ENCODE results near the gene TLR6.

The TLR6 gene

DNA sequence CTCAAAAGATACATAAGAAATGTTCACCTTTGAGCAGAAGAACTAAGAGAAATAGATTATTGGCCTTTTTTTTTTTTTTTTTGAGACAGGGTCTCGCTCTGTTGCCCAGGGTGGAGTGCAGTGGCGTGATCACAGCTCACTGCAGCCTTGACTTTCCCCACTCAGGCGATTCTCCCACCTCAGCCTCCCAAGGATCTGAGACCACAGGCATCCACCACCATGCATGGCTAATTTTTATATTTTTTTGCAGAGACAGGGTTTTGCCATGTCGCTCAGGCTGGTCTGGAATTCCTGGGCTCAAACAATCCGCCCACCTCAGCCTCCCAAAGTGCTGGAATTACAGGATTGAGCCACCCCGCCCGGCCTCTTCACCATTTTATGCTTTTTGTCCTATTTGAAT is 2.9 kb upstream of the TLR6 start:
- no peak overlapping the region for H3K27ac ChIP-seq (replicated peaks)
- H3K4me3 ChIP-seq (replicated peaks; ENCODE audit: insufficient read depth, low read length): no peak overlapping the region
- TF ChIP-seq SPI1 (IDR thresholded peaks at IDR 0.05; ENCODE audit: borderline replicate concordance, low read depth) (no peak), GABPA (IDR thresholded peaks at IDR 0.05; ENCODE audit: low read depth) (no peak), POLR2AphosphoS5 (IDR thresholded peaks at IDR 0.05; ENCODE audit: low read depth) (no peak)
- TF ChIP-seq, protein P1, sequence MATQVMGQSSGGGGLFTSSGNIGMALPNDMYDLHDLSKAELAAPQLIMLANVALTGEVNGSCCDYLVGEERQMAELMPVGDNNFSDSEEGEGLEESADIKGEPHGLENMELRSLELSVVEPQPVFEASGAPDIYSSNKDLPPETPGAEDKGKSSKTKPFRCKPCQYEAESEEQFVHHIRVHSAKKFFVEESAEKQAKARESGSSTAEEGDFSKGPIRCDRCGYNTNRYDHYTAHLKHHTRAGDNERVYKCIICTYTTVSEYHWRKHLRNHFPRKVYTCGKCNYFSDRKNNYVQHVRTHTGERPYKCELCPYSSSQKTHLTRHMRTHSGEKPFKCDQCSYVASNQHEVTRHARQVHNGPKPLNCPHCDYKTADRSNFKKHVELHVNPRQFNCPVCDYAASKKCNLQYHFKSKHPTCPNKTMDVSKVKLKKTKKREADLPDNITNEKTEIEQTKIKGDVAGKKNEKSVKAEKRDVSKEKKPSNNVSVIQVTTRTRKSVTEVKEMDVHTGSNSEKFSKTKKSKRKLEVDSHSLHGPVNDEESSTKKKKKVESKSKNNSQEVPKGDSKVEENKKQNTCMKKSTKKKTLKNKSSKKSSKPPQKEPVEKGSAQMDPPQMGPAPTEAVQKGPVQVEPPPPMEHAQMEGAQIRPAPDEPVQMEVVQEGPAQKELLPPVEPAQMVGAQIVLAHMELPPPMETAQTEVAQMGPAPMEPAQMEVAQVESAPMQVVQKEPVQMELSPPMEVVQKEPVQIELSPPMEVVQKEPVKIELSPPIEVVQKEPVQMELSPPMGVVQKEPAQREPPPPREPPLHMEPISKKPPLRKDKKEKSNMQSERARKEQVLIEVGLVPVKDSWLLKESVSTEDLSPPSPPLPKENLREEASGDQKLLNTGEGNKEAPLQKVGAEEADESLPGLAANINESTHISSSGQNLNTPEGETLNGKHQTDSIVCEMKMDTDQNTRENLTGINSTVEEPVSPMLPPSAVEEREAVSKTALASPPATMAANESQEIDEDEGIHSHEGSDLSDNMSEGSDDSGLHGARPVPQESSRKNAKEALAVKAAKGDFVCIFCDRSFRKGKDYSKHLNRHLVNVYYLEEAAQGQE (IDR thresholded peaks at IDR 0.05; ENCODE audit: insufficient replicate concordance, low read depth): no peak
- TF ChIP-seq, protein P2, sequence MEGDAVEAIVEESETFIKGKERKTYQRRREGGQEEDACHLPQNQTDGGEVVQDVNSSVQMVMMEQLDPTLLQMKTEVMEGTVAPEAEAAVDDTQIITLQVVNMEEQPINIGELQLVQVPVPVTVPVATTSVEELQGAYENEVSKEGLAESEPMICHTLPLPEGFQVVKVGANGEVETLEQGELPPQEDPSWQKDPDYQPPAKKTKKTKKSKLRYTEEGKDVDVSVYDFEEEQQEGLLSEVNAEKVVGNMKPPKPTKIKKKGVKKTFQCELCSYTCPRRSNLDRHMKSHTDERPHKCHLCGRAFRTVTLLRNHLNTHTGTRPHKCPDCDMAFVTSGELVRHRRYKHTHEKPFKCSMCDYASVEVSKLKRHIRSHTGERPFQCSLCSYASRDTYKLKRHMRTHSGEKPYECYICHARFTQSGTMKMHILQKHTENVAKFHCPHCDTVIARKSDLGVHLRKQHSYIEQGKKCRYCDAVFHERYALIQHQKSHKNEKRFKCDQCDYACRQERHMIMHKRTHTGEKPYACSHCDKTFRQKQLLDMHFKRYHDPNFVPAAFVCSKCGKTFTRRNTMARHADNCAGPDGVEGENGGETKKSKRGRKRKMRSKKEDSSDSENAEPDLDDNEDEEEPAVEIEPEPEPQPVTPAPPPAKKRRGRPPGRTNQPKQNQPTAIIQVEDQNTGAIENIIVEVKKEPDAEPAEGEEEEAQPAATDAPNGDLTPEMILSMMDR (IDR thresholded peaks at IDR 0.05; ENCODE audit: insufficient read depth, low read length): no peak
- no peak for DNase-seq (ENCODE audit: low read depth in 1 of 2, low spot score in 1 of 2)
- no peaks in the 10 kb centered on the region for H3K27me3 ChIP-seq (ENCODE audit: insufficient read depth, poor library complexity, severe bottlenecking)

DNA sequence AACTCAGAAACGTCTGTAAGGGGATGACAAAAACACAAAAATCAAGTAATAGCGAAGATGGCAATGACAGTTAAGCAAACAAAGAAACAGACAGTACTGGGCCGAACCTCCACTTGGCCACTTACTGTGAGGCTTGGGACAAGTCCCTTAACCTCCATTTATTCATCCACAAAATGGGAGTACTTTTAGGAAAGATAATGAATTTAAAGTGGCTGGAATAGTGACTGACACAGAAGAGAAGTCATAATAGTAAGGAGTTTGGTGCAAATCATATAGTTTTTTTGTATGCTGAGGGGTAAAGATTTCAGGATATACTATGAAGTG is 1.4 kb upstream of the TLR6 start:
- Histone ChIP-seq H3K27ac (replicated peaks) (peak overlapping the region; percentile 74), H3K4me3 (replicated peaks; ENCODE audit: insufficient read depth, low read length) (no peak overlapping the region), H3K27me3 (ENCODE audit: insufficient read depth, poor library complexity, severe bottlenecking) (no peaks in the 10 kb centered on the region)
- DNase-seq (ENCODE audit: low read depth in 1 of 2, low spot score in 1 of 2): no peak
- TF ChIP-seq POLR2AphosphoS5 (IDR thresholded peaks at IDR 0.05; ENCODE audit: low read depth) (no peak), SPI1 (IDR thresholded peaks at IDR 0.05; ENCODE audit: borderline replicate concordance, low read depth) (no peak), GABPA (IDR thresholded peaks at IDR 0.05; ENCODE audit: low read depth) (no peak)
- TF ChIP-seq, protein P2 (IDR thresholded peaks at IDR 0.05; ENCODE audit: insufficient read depth, low read length): no peak
- TF ChIP-seq, protein P1 (IDR thresholded peaks at IDR 0.05; ENCODE audit: insufficient replicate concordance, low read depth): no peak

DNA sequence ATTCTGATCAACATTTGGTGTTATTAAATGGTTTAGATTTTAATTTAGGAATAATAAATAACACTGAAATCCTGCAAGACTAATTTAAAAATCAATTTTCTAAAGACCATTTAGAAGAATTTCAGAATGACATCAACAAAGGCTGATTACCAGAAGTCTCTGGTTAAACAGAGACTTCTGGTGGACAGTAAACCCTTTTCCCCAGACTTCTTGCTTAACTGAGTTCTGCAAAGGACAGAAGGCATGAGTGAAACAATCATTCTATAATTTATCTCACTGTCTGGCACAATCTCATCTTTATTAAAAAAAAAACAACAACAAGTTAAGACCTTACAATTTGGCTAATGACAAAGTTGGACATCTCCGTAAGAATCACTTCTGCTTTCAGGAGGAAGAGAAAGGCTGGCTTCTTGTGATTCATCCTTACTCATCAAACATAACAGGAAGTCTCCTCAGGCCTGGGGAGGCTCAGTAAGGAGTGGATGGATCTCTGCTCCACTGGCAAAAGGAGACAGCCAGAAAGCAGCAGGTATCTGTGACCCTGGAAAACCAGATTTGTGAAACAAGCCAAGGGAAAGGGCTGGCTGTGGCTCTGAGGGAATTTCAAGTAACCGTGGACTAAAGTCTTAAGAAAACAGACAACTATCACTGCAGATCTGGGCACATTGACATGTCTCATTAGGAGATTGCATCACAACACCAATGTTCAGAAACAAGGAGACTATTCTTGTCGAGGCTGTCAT is 908 bp upstream of the TLR6 start:
- Histone ChIP-seq H3K27ac (replicated peaks) (peak overlapping the region; percentile 74), H3K4me3 (replicated peaks; ENCODE audit: insufficient read depth, low read length) (peak overlapping the region; percentile 6; the same call in 1 of the 2 replicates), H3K27me3 (ENCODE audit: insufficient read depth, poor library complexity, severe bottlenecking) (no peaks in the 10 kb centered on the region)
- DNase-seq (ENCODE audit: low read depth in 1 of 2, low spot score in 1 of 2): peak; percentile 80 to 85
- TF ChIP-seq POLR2AphosphoS5 (IDR thresholded peaks at IDR 0.05; ENCODE audit: low read depth) (peak; percentile 51; the same call in 1 of the 2 replicates), GABPA (IDR thresholded peaks at IDR 0.05; ENCODE audit: low read depth) (no peak), SPI1 (IDR thresholded peaks at IDR 0.05; ENCODE audit: borderline replicate concordance, low read depth) (peak; percentile 98)
- TF ChIP-seq, protein P1 (IDR thresholded peaks at IDR 0.05; ENCODE audit: insufficient replicate concordance, low read depth): no peak
- TF ChIP-seq, protein P2 (IDR thresholded peaks at IDR 0.05; ENCODE audit: insufficient read depth, low read length): no peak

Data from HL-60 (cell line).